Adrenal gland (tissue), 12 donors: Measurements from ENCODE around the gene FXYD3. TPM values are rescaled to one million over a fixed set of nuclear protein-coding genes. Genes with fewer than 3 reads are reported as not detected.

Source experiments
- DNase-seq, 7 donors: peaks; one replicate each; pipeline ENCODE4 v3.0.0-alpha.2; 2019 to 2020
- H3K27ac ChIP-seq, 5 donors: fragments of 200-600 bp; sonication (generic) in 4 of 5; 1 replicate in 3 of 5; 2 replicates in 2 of 5; pipeline versions ENCODE4 v1.5.1 to v1.8.0; 2016 to 2020; ENCODE audit warnings: mild to moderate bottlenecking in 1 of 5
- H3K27me3 ChIP-seq: fragments of 200-600 bp; 2 replicates; pipeline ENCODE4 v1.8.0; 2021
- H3K36me3 ChIP-seq, 2 donors: fragments of 200-600 bp; replicated peaks in 1 of 2; 1 replicate in 1 of 2; 2 replicates in 1 of 2; pipeline versions ENCODE4 v1.5.1 to v1.8.0; 2018 to 2022
- H3K4me1 ChIP-seq, 2 donors: fragments of 200-600 bp; replicated peaks in 1 of 2; 1 replicate in 1 of 2; 2 replicates in 1 of 2; pipeline versions ENCODE4 v1.5.1 to v1.8.0; 2018 to 2021
- H3K4me3 ChIP-seq, 4 donors: fragments of 200-600 bp; sonication (generic) in 3 of 4; one replicate each; pipeline ENCODE4 v1.5.1; 2016 to 2018
- H3K9me3 ChIP-seq, 3 donors: fragments of 200-600 bp; sonication (generic) in 1 of 3; replicated peaks in 1 of 3; 1 replicate in 2 of 3; 2 replicates in 1 of 3; pipeline versions ENCODE4 v1.5.1 to v1.8.0; 2016 to 2021
- POLR2A ChIP-seq, 2 donors: fragments of 450-650 bp; IDR thresholded peaks; one replicate each; pipeline ENCODE4 v1.6.1; 2017; ENCODE audit warnings: antibody characterized with exemption in 2 of 2, mild to moderate bottlenecking in 2 of 2, moderate library complexity in 1 of 2
- WGBS, 4 donors: extraction: QIAGEN DNeasy Blood & Tissue Kit in 2 of 4; methylation state at CpG; one replicate each; pipeline versions ENCODE4 v1.1.5 to v1.1.7; 2013 to 2017; 5-methylcytosine and 5-hydroxymethylcytosine counted together
- intact Hi-C, 2 donors: fragments of 100-400 bp; cut with DNase I; formaldehyde crosslinking; loops; one replicate each; pipeline versions ENCODE4 v1.14.1 to v1.15.0; 2022 to 2023
- polyA plus RNA-seq, 3 donors: library from polyadenylated mRNA; stranded (reverse); fragments of 200-250 nt in 2 of 3; fragments of 350-450 nt in 1 of 3; fragmentation: Illumina TruSeq in 1 of 3; extraction: RNeasy Lipid Tissue Mini Kit (QIAGEN cat#74804) in 1 of 3; gene quantifications; one replicate each; pipeline ENCODE4 v1.2.3, GENCODE V29; 2013 to 2014
- total RNA-seq, 9 donors: library from RNA; depleted of rRNA in 4 of 9; stranded (reverse); fragments of >200 nt in 4 of 9; fragments of 120-200 nt in 1 of 9; fragmentation: NEBNext Ultra II Directional in 1 of 9; extraction: Animal tissue kit (Norgen Biotek cat#: 25700) in 1 of 9; gene quantifications; one replicate each; pipeline versions ENCODE4 v1.1.0 to v1.2.4, GENCODE V29; 2013 to 2023
- TF ChIP-seq, protein P1 (sequence below), 6 experiments: fragments of 450-650 bp in 4 of 6; fragments of 200-600 bp in 2 of 6; sonication (generic) in 1 of 6; IDR thresholded peaks; 1 replicate in 5 of 6; 2 replicates in 1 of 6; pipeline versions ENCODE4 v1.5.1 to v1.8.0; 2016 to 2021; ENCODE audit warnings: antibody characterized with exemption in 6 of 6, mild to moderate bottlenecking in 2 of 6, moderate library complexity in 1 of 6
- donor health status: healthy with polysubstance abuse.
- donor health status: Bipolar disorder and iron deficiency.
- donor health status: DM: yes; HTN: yes; CAD: no.
- donor health status: DM: no; HTN: no; CAD: no.
- donor health status: DM: no; HTN: no; CAD: no.
- donor health status: DM: yes; HTN: yes; CAD: no.

Gene FXYD3
- total and polyA plus RNA-seq, 12 donors, result 0.34 to 4.6 (median 2.3) TPM; not detected in 4

DNA sequence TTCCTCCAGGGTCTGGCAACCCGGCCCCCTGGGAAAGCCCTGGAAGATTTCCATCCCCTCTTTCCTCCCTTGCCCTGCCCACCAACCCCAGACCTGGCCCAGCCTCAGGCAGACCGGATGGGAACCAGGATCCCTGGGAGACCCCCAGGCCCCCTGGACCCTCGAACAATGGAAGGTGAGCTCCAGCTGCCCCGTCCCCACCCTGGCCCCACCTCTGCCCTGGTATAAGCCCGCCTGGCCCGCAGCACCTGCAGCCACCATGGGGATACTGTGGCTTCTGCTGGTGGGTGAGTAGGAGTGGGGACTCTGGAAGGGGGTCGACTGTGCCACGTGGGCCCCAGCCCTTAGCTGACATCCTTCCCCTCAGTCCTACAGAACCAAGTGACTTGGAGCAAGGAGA, 41.7 kb upstream of the FXYD3 start:
- WGBS, 4 donors, result 73 to 100% (median 84%) methylated on average over 1 to 8 of the region's 8 CpGs
- H3K9me3 ChIP-seq, result no peaks in the 10 kb centered on the region
- intact Hi-C loops, result no loop called here
- no peaks in the 10 kb centered on the region for H3K36me3 ChIP-seq
- no peak for TF ChIP-seq POLR2A (IDR thresholded peaks at IDR 0.05)
- TF ChIP-seq, protein P1, sequence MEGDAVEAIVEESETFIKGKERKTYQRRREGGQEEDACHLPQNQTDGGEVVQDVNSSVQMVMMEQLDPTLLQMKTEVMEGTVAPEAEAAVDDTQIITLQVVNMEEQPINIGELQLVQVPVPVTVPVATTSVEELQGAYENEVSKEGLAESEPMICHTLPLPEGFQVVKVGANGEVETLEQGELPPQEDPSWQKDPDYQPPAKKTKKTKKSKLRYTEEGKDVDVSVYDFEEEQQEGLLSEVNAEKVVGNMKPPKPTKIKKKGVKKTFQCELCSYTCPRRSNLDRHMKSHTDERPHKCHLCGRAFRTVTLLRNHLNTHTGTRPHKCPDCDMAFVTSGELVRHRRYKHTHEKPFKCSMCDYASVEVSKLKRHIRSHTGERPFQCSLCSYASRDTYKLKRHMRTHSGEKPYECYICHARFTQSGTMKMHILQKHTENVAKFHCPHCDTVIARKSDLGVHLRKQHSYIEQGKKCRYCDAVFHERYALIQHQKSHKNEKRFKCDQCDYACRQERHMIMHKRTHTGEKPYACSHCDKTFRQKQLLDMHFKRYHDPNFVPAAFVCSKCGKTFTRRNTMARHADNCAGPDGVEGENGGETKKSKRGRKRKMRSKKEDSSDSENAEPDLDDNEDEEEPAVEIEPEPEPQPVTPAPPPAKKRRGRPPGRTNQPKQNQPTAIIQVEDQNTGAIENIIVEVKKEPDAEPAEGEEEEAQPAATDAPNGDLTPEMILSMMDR (IDR thresholded peaks at IDR 0.05), result no peak
- no peak for DNase-seq
- H3K27me3 ChIP-seq, result peaks cover 3% of the 10 kb centered on the region
- no peak overlapping the region for H3K4me3 ChIP-seq
- no peaks in the 10 kb centered on the region for H3K4me1 ChIP-seq
- no peak overlapping the region for H3K27ac ChIP-seq

DNA sequence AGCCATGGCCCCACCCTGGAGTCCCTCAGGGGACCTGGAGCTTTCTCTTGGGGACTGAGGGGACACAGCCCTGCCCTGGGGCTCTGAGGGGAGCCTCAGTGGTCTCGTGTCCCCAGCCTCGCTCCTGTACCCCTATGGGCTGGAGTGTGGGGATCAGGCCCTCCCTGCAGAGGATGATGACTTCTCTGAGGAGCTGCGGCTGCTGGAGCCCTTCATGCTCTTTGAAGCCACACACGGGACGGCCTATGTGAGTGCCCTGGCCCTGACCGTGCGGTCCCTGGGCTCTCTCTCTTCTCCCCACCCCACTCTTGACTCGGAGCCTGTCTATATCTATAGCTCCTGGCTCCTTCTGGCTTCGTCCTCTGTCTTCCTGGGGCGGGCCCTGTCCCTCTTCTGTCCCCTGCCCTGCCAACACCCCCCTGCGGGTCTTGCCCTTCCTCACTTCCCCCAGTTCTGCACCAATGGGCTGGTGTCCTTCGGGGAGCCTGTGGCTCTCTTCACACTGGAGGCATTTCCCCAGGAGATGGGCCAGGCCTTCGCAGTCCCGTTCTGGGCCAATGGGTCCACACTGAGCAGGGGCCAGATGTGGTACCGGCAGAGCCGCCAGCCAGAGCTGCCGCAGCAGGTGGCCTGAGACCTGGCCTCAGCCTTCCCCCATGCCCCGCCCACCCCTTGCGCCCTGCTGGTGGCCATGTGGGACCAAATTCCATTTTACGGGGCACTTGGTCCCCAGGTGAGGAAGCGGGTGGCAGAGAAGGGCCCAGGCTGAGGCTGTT, 41.0 kb upstream of the FXYD3 start:
- peaks cover 3% of the 10 kb centered on the region for H3K27me3 ChIP-seq
- intact Hi-C loops, result no loop called here
- 83 to 90% (median 87%) methylated on average over 12 to 21 of the region's 21 CpGs for WGBS, 4 donors

DNA sequence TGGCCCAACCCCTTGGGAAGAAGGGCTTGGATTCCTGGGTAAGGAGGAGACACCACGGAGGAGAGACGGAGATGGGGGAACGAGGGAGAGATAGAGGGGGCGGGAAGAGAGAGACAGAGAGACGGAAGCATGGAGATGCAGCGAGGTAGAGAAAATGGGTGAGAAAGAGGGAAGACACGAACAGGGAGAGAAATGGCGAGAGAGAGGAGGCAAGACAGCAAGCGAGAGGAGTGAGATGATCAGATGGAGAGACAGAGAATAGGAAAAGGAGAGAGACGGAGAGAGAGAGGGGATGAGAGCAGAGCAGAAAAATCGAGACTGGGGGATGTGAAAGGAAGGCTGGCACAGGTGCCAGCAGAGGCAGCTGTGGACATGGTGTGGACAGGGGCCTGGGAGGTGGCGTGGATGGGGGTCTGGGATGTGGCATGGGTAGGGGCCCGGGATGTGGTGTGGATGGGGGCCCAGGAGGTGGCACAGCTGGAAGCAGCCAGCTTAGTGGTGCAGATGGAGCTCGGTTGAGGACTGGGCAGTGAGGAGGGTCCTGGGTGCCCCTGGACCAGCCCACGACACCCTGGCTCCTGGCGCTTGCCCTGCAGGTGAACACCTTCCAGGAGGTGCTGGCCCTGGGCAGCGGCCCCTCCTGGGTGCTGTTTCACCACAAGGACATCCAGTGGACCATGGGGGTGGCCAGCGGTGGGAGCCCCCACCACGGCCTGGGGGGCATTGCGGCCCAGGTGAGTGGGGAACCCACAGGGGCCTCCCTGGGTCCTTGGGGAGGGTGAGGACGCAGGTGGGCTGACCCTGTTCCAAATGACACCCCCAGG, 40.2 kb upstream of the FXYD3 start:
- no peaks in the 10 kb centered on the region for H3K9me3 ChIP-seq
- TF ChIP-seq POLR2A (IDR thresholded peaks at IDR 0.05), result no peak
- TF ChIP-seq, protein P1 (IDR thresholded peaks at IDR 0.05), result no peak
- 83 to 89% (median 87%) methylated on average over 15 to 21 of the region's 21 CpGs for WGBS, 4 donors
- DNase-seq, result no peak
- H3K27me3 ChIP-seq, result peaks cover 3% of the 10 kb centered on the region
- no peak overlapping the region for H3K27ac ChIP-seq
- intact Hi-C loops, result no loop called here
- H3K36me3 ChIP-seq, result no peaks in the 10 kb centered on the region
- H3K4me1 ChIP-seq, result no peaks in the 10 kb centered on the region
- no peak overlapping the region for H3K4me3 ChIP-seq

More for the DNA sequence above, 41.0 kb upstream of the FXYD3 start:
- Histone ChIP-seq H3K4me1 (no peaks in the 10 kb centered on the region), H3K27ac (no peak overlapping the region), H3K9me3 (no peaks in the 10 kb centered on the region), H3K4me3 (no peak overlapping the region), H3K36me3 (no peaks in the 10 kb centered on the region)
- DNase-seq, result no peak
- TF ChIP-seq POLR2A (IDR thresholded peaks at IDR 0.05), result no peak
- TF ChIP-seq, protein P1 (IDR thresholded peaks at IDR 0.05), result no peak

DNA sequence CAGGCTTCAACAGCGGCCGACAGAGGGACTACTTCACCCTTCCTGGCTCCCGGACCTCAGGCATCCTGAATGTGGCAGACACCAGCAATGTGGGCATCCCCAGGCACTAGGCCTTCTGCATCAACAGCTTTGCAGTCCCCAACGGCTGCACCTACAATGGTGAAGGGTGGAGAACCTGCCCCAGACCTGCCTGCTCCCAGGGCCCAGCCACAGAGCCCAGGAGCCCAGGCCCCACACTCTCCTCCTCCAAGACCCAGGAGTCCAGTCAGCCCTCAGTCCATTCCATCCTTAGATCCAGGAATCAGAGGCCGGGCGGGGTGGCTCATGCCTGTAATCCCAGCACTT, 39.6 kb upstream of the FXYD3 start:
- Histone ChIP-seq H3K27ac (no peak overlapping the region), H3K9me3 (no peaks in the 10 kb centered on the region), H3K4me3 (no peak overlapping the region), H3K4me1 (no peaks in the 10 kb centered on the region), H3K27me3 (peaks cover 3% of the 10 kb centered on the region), H3K36me3 (no peaks in the 10 kb centered on the region)
- no peak for DNase-seq
- TF ChIP-seq POLR2A (IDR thresholded peaks at IDR 0.05), result no peak
- TF ChIP-seq, protein P1 (IDR thresholded peaks at IDR 0.05), result no peak
- intact Hi-C loops, result no loop called here
- WGBS, 4 donors, result 80 to 100% (median 90%) methylated on average over 2 to 6 of the region's 6 CpGs
